Measurements from ENCODE around the gene C11orf16.

- no peak for TF ChIP-seq CTCF (conservative IDR thresholded peaks at IDR 0.05 in 1 of 2, IDR thresholded peaks at IDR 0.05 in 1 of 2; ENCODE audit: low read depth in 1 of 2, low read length in 2 of 2)
- no peak for TF ChIP-seq EZH2 (IDR thresholded peaks at IDR 0.05; ENCODE audit: low read length, missing control alignments)
Measured at GRCh38 chr11:8973121-8973520, 40.4 kb upstream of the C11orf16 start.
